CD4-positive, alpha-beta T cell treated with Interleukin-2 at 100 ng/mL for 4 hours (primary cell): ENCODE results near the gene DUSP1.
"Not testable (repeated sequence)": the region's sequence is repeated elsewhere in the genome, so short reads cannot be mapped to it uniquely, and the experiment has no call there.

Experiments used
- DNase-seq: peaks from one replicate; pipeline ENCODE4 v3.0.0-alpha.2; 2020; ENCODE audit warnings: low spot score

The DUSP1 gene

DNA sequence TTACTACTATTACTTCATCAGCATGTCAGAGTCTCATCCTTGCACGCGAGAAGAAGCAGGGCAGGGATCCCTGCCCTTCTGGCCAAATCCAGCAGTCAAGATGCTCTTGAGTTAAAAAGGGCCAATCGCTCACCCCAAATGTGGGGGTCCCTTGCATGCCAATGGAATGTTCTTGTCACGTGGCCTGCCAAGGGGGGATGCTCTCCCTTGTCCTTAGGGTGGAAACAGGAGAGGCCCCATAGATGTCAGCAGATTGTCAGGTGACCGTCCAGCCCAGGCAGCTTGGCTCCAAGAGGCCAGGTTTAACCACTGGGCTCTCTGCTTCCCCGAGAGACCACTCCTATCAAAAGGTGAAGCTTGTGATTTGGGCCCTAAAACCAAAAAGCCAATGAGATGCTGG lies 25.3 kb upstream of the DUSP1 start:
- DNase-seq: no peak

GRCh38 chr5:172795318-172795977 lies 24.5 kb upstream of the DUSP1 start:
- DNase-seq: no peak

DNA sequence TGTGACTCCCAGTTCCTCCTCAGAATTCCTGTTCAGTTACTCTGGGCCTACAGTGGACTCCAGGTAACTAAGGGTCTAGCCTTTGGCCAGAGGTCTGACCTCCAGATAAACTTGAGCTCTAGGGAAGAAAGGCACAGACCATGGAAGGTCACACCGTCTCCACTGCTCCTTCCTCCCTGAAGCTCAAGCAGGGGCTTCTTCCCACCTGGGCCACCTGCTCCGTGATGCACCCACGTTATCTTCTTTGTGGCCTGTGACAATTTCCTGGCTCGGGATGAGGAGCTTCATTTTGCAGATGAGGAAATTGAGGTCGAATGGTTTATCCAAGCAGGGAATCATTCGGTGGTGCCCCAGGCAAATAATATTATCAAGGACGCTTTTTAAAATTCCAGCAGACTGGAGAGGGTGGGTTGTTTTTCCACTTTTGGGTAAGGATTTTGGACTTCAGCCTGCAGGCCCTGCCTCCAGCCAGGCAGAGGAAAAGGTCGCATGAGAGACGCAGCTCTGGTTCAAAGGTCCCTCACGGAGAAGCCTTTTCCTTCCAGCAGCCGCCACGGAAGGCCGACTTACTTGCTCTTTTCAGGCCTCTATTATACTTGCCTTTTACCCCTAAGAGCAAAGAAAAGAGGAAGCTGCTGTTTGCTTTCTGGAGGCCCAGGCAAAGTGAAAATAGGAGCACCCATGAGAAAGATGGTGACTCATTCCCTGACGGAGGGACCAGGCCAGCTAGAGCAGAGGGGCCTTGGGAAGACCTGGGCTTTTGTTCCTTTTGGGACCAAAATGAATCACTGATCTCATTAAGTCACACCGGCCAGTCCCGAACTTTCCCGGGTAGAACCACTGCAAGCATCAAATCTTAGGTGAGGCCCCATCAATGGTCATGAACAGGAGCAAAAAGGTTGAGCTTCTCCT lies 22.8 kb upstream of the DUSP1 start:
- DNase-seq: no peak

DNA sequence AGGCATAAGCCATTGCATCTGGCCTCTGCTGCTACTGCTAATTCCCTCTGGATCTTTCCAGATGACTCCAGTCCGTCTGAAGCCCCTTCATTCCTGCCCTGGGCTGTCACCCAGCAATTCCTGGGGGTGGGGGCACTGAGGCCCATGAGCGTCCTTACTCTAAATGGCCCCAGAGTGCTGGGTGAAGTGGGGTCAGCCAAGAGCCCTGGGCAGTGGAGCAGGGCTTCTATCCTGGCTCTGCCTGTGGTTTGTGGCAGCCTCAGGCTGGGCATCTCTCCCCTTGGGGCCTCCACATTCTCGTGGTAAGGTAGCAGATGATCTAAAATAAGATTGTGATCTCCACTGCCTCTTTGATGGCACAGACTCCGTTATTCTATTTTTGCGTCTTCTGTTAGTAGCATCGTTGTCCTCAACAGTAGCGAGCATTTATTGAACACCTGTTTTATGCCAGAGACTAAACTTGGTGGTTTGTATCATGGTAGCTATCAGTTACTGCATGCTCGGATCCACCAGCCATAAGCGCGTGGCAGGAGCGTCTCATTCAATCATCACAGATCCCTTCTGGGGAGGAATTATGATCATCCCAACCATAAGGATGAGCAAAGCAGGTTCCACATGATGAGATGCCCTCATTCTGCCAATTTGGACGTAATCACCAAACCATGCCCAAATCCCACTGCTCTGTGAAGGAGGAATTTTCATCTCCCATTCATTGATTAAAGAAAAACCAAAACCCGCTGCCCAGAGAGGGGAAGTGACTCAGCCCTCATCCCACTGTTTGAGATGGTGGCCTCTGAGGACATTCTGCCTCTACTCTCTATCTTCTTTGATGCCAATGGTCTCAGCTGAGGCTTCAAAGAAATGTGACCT lies 21.9 kb upstream of the DUSP1 start:
- DNase-seq: no peak

DNA sequence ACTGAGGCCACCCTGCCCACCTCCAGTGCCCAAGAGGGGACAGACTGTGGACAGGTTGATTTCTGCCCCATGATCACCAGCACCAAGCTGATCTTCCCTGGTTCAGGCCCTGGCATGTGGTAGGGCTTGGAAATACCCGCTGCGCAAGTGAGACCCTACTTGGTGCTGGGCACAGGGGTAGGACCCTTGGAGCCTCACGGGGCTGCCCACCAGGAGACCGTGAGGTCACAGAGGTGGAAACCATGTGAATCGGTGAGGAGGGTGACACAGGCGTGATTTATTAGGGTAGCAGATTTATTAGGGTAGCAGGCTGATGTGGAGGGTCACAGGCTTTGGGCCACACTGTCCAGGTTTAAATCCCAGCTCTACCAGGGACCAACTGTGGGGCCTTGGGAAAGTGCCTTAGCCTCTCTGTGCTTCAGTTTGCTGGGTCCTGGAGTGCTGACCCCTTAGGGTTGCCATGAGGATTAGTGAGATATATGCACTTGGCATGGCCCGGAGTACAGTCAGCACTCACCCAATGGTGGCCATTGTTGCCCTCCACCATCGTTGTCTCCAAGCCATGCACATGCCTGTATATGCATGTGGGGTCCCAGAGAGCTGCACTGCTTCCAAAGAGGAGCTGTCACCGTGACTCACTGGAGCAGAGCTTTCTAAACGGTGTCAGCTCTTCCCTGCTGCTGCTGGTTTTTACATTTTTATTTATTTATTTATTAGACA lies 20.9 kb upstream of the DUSP1 start:
- no peak for DNase-seq

GRCh38 chr5:172791286-172791685 lies 20.3 kb upstream of the DUSP1 start:
- no peak for DNase-seq

DNA sequence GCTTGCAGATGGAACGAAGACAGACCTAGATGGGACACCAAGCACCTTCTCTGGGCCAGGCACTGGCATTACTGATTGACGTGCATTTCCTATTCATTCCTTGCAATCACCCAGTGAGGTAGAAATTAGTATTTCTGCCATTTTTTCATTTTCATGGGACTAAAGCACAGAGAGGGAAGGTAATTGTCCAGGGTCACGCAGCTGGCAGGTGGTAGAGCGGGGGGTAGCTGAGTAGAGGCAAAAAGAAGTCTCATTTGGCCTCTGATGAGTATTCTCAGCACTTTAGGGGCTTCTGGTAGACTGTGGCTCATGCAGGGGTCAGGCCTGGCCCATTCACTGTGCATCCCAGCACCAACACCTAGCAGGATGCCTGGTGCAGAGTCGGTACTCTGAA lies 19.5 kb upstream of the DUSP1 start:
- no peak for DNase-seq

- no peak for DNase-seq
Observed at GRCh38 chr5:172789687-172790495, 18.9 kb upstream of the DUSP1 start.

DNA sequence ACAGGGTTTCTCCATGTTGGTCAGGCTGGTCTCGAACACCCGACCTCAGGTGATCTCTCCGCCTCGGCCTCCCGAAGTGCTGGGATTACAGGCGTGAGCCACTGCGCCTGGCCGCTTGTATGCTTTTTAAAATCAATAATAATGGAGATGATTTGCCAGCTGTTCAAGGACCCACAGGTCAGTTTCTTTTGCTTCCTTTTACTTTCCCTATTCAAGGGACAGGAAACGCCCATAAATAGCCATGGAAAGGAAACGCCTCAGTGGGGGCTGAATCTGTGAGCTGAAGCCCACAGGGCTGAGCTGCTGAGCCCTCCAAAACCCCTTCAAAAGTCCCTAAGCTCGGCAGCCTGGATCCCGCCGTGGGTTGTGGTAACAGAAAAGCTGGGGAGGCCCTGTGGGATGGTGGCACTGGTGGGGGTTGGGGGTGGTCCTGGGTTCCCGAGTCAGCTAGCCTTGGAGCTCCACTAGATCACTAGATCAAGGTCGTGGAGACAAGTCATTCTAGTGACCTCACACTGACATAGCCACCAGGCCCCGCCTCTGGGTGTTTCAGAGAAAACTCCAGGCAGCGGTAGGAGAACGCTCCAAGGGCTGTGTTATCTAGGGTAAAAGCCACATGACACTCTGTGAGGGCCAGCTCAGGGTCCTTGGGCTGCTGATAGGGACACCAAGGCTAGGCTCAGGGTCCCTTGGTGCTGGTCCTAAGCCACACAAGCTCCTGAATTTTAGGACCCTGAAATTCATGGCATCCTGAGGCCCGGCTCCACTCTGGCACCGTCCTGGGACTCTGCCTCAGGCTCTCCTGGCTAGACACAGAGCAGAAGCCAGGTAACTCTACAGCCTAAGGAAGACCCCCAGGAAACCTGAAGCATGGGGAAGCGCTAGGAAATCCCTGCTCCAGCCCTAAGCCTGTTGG lies 18.0 kb upstream of the DUSP1 start:
- no peak for DNase-seq

DNA sequence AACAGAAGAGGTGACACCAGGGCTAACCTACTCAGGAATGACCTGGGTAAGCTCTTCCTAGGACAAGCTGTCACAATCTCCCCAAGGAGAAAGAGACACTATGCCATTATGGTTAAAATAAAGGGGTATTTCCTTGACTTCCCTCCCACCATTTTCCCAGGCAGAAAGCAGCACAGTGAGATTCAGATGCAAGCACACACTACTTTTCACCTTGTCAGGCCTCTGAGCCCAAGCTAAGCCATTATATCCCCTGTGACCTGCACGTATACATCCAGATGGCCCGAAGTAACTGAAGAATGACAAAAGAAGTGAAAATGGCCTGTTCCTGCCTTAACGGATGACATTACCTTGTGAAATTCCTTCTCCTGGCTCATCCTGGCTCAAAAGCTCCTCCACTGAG lies 16.5 kb upstream of the DUSP1 start:
- DNase-seq: not testable (repeated sequence)

DNA sequence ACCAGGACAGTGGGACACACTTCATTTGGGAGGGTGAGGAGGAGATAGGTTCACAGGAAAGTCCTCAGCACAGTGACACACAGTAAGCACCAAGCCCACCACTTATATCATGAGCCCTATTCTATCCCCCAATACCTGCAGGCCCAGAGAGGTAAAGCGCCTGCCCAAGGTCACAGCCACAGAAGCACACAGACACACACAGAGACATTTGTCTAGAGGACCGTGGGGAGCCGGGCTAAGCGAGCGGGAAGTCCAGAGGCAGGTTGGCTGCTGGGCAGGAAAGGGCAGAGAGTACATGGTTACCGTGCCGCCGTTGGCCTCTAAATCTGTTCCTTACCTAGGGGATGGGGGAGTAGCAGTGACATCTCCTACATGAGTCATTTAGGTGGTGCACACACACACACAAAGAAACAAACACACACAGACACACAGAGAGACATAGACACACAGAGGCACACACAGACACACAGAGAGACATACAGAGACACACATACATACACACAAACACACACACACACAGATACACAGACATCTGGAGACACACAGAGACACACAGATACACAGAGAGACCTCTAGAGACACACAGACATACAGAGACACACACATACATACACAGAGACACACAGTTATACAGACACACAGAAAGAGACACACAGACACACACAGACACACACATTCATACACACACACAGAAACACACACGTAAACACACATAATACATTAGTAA lies 15.9 kb upstream of the DUSP1 start:
- DNase-seq: no peak

DNA sequence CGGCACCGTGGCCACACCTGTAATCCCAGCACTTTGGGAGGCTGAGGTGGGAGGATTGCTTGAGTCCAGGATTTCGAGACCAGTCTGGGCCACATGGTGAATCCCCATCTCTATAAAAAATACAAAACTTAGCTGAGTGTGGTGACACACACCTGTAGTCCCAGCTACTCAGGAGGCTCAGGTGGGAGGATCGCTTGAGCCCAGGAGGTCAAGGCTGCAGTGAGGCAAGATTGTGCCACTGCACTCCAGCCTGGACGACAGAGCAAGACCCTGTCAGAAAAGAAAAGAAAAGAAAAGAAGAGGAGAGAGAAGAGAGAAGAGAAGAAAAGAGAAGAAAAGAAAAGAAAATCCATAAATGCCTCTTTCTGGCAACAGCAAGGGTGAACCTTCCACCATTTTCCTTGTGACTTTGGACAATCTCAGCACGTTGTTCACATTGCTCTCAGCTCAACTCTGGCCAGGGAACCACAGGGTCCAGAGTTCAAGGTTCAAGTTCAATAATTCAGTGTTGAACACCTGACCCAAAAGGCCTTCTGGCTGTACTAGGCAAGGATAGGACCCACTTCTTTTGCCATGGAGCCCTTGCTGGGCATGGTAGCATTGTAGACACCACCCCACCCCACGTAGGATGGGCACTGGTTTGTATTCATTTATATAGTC lies 14.6 kb upstream of the DUSP1 start:
- DNase-seq: no peak

GRCh38 chr5:172784162-172784561 lies 13.2 kb upstream of the DUSP1 start:
- not testable (repeated sequence) for DNase-seq

DNA sequence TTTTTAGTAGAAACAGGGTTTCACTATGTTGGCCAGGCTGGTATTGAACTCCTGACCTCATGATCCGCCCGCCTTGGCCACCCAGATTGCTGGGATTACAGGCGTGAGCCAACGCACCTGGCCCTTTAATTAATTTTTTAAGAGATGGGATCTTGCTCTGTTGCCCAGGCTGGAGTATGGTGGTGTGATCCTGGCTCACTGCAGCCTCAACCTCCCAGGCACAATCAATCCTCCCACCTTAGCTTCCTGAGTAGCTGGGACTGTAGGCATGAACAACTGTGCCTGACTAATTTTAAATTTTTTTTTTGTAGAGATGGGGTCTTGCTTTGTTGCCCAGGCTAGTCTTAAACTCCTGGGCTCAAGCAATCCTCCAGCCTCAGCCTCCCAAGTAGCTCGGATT lies 12.3 kb upstream of the DUSP1 start:
- DNase-seq: not testable (repeated sequence)

DNA sequence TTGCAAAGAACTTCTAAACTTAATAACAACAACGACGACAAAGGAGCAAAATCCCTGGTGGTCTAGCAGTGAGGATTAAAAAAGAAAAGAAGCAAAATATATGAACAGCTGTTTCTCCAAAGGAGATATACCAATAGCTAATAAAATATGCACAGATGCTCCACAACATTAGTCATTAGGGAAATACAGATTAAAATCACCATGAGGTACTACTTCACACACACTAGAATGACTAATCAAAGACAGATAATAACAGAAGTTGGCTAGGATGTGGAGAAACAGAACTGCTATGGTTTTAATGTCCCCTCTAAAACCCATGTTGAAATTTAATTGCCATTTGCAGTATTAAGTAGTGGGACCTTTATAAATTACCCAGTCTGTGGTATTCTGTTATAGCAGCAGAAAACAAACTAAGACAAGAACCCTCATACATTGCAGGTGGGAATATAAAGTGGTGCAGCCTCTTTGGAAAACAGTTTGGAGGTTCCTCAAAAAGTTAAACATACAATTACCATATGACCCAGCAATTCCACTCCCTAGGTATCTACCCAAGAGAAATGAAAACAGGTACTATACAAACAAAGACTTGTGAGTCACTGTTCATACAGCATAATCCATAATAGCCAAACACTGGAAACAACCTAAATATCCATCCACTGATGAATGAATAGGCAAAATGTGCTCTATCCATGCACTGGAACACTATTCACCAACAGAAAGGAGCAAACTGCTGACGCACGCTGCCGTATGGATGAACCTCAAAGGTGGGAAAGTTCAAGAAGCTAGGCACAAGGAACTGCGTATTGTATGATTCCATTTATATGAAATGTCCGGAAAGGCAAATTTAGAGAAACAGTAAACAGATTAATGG lies 11.4 kb upstream of the DUSP1 start:
- no peak for DNase-seq

GRCh38 chr5:172779691-172780341 lies 8.8 kb upstream of the DUSP1 start:
- DNase-seq: no peak
